SK-N-MC (cell line): Measurements from ENCODE around the gene LRIG1.

Experiments used
- DNase-seq: peaks from one replicate; pipeline ENCODE4 v3.0.0-alpha.2; 2011; ENCODE audit warnings: low read depth, low spot score
- H3K27ac ChIP-seq: fragments of 200-600 bp; sonication (generic); 2 replicates; pipeline ENCODE4 v1.5.1; 2016; ENCODE audit warnings: mixed run types
- H3K36me3 ChIP-seq: fragments of 200-600 bp; sonication (generic); 2 replicates; pipeline ENCODE4 v1.6.1; 2017; ENCODE audit warnings: antibody characterized with exemption, low read length, mixed read lengths; ENCODE audit not compliant: insufficient read depth
- H3K4me3 ChIP-seq: fragments of 200-600 bp; sonication (generic); 2 replicates; pipeline ENCODE4 v1.5.1; 2016
- H3K9ac ChIP-seq: fragments of 200-600 bp; sonication (generic); 2 replicates; pipeline ENCODE4 v1.8.0; 2017; ENCODE audit warnings: mixed run types, mixed read lengths; ENCODE audit not compliant: insufficient read length
- H3K9me3 ChIP-seq: fragments of 200-600 bp; sonication (generic); 2 replicates; pipeline ENCODE4 v1.6.1; 2017; ENCODE audit warnings: low read depth, mild to moderate bottlenecking, antibody characterized with exemption, low read length, moderate library complexity, mixed read lengths
- EZH2 ChIP-seq: fragments of 200-600 bp; sonication (generic); IDR thresholded peaks from one replicate; pipeline ENCODE4 v1.6.1; 2017; ENCODE audit warnings: antibody characterized with exemption
- FOXP2 ChIP-seq: optimal IDR thresholded peaks from 2 replicates; pipeline ENCODE3; 2011; ENCODE audit warnings: mild to moderate bottlenecking, moderate library complexity; ENCODE audit not compliant: insufficient read depth; ENCODE audit errors: extremely low read length, control extremely low read depth
- POLR2AphosphoS5 ChIP-seq: IDR thresholded peaks from 2 replicates; pipeline ENCODE4 v1.6.1; 2012; ENCODE audit warnings: mild to moderate bottlenecking, low read depth, low read length, borderline replicate concordance

The LRIG1 gene

DNA sequence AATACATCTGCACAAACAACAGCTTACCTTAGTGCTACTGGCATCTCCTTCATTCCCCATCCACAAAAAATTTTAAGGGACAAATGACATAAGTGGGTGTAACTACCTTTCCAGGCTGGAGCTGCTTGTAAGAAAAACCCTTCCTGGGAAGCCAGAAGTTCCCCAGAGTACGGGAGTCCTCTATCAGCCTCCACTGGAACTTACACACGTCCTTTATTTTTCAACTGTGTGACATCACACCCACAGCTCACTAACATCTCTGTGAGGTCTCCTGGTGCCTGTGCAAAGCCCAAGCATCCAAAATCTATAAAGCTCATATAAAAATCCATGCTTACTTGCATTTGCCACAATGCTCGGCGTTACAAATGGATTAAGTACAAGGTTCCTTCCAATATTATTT, 27.6 kb downstream of the LRIG1 start:
- no peak for DNase-seq
- Histone ChIP-seq H3K36me3 (no peaks in the 10 kb centered on the region), H3K9ac (no peak overlapping the region), H3K4me3 (no peak overlapping the region), H3K27ac (no peak overlapping the region; the same call in 1 of the 2 replicates), H3K9me3 (no peaks in the 10 kb centered on the region)
- no peak for TF ChIP-seq FOXP2
- no peak for TF ChIP-seq POLR2AphosphoS5
- TF ChIP-seq EZH2, result no peak

DNA sequence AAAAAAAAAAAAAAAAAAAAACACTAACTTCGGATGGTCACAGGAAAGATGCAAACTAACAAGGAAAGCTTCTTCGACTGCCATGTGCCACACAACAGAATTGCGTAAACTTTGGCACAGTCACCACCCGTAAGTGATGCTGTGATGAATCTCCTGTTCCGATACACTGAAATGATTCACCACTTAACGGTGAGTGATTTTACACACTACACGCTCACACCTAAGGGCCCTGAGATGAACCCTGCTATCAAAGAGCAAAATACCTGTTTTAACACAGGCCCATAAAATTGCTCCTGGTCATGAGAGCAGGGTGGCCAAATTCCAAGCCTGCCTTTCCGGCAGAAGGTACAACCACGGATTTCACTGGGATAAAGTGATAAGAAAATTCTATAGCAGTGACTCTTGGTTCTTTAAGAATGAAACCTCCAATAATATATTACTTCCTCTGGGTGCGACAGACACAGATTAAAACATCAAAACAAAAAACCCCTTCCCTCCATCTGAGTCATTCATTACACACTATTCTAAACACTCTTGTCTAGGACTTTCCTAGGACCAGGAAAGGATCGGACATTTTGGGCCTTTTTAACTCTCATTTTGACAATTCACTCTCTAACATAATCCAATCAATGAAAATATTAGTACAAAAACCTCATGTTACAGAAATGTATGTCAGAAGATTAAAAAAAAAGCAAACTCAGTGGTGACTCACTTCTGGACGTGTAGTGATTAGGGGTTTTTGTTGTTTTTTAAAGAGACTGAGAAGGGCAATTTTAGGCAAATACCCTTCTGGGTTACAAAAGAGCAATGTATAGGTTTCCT, 28.3 kb downstream of the LRIG1 start:
- Histone ChIP-seq H3K36me3 (no peaks in the 10 kb centered on the region), H3K4me3 (no peak overlapping the region), H3K27ac (no peak overlapping the region), H3K9me3 (no peaks in the 10 kb centered on the region), H3K9ac (no peak overlapping the region)
- TF ChIP-seq POLR2AphosphoS5 (no peak), FOXP2 (no peak), EZH2 (no peak)
- no peak for DNase-seq

DNA sequence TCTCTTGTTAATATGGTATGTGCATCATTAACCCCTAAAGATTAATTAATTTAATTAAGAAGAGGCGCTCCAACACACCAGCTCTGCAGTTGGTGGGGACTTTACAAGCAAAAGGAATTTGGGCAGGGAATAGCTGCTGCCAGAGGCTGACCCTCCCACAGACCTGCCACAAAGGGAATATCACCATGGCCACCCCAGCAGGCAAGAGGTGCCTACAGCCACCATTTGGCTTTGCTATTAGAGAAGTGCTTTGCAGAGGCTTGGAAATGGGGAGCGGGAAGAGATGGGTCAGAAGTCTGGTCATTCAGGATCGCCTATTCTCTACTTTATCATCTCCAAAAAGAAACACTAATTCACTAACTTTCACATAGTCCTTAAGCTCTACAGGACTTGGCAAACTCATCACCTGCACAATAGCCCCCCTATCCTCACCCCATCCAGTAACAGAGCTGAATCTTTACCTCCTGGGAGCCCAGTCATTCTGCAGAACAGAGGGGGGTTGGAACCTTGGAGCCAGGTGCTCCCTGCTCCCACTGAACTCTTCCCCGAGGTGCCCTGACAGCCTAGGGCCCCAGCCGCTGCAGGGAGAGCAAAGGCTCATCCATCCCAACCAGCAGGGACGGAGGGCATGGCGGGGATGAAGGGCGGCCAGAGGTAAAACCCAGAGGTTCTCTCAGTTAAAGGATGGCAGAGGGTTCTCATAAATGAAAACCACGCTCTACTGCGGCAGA, 29.7 kb downstream of the LRIG1 start:
- TF ChIP-seq EZH2, result no peak
- no peak for TF ChIP-seq FOXP2
- no peak for TF ChIP-seq POLR2AphosphoS5
- no peaks in the 10 kb centered on the region for H3K9me3 ChIP-seq
- no peak for DNase-seq
- H3K4me3 ChIP-seq, result no peak overlapping the region
- no peaks in the 10 kb centered on the region for H3K36me3 ChIP-seq
- H3K9ac ChIP-seq, result no peak overlapping the region
- H3K27ac ChIP-seq, result no peak overlapping the region

DNA sequence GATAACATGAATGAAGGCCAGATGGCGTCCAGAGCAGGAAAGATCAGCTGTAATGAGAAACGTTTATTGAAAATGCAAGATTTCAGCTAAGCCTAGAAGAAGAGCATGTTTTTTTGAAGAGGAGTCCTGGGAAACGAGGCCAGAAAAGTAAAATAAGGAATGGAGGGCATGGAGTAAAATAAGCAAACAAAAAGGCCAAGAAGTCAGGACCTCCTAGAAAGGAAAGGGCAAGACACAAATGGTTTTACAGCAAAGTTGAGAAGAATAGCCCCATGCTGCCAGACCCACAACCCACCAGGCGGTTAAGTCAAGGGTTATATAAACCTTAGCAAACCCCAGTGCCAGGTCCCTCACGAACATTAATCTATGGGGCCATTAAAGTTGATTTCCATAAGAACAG, 30.5 kb downstream of the LRIG1 start:
- Histone ChIP-seq H3K9ac (no peak overlapping the region), H3K27ac (no peak overlapping the region), H3K4me3 (no peak overlapping the region), H3K36me3 (no peaks in the 10 kb centered on the region), H3K9me3 (no peaks in the 10 kb centered on the region)
- TF ChIP-seq FOXP2, result no peak
- no peak for TF ChIP-seq EZH2
- no peak for TF ChIP-seq POLR2AphosphoS5
- no peak for DNase-seq

DNA sequence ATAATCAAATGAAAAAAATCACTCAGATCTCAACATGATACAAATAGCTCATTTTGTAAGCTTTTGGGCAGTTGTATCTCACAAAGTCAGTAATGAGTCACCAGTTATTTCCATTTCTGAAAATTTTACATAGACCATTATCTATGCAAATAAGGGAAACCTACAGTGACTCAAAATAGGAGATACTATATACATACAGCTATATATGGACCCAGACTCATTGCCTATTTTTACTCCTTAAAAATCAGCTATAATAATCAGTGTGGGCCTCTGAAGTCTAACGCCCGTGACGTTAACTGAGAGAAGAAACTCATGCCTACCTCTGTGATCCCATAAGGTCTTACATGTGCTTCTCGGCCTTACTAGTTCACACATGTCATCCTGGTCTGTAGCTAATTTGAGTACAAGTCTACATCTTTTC, 31.6 kb downstream of the LRIG1 start:
- no peak for DNase-seq
- no peak overlapping the region for H3K4me3 ChIP-seq

DNA sequence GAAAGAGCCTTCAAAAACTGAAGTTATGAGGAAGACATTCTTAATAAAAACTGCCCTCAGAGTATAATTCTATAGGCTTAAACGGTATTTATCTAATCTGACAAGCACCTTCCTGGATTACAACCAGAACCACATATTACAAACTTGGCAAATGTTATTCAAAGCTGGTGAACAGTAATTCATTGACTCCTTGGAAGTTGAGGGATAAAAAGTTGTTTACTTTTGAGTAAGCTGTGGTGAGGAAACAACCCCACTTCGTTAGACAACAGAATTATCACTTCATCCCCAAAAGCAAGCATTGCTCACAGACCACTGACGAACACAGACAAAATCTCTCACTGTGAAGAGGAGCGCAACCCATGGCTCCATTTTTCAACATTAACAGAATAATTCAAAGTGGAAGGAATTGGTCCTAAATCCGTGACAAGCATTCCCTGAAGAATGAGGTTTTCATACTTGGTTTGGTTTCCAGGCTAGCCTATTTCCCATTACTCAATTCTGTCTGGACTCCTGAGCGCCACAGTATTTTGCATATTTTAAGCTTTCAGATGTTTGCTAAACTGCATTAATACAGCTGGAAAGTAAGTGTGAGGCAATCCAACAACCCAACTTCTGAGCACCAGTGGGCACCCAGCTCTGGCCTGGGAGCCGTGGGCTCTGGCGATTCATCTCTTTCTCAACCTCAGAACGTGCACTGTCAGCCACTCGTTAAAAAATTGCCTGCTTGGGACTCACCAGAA, 32.7 kb downstream of the LRIG1 start:
- no peak overlapping the region for H3K4me3 ChIP-seq
- no peaks in the 10 kb centered on the region for H3K36me3 ChIP-seq
- H3K27ac ChIP-seq, result no peak overlapping the region
- DNase-seq, result no peak
- H3K9me3 ChIP-seq, result no peaks in the 10 kb centered on the region
- no peak for TF ChIP-seq FOXP2
- TF ChIP-seq POLR2AphosphoS5, result no peak
- no peak for TF ChIP-seq EZH2
- H3K9ac ChIP-seq, result no peak overlapping the region

More for the DNA sequence above, 31.6 kb downstream of the LRIG1 start:
- Histone ChIP-seq H3K36me3 (no peaks in the 10 kb centered on the region), H3K27ac (no peak overlapping the region), H3K9ac (no peak overlapping the region), H3K9me3 (no peaks in the 10 kb centered on the region)
- TF ChIP-seq EZH2 (no peak), POLR2AphosphoS5 (no peak), FOXP2 (no peak)

DNA sequence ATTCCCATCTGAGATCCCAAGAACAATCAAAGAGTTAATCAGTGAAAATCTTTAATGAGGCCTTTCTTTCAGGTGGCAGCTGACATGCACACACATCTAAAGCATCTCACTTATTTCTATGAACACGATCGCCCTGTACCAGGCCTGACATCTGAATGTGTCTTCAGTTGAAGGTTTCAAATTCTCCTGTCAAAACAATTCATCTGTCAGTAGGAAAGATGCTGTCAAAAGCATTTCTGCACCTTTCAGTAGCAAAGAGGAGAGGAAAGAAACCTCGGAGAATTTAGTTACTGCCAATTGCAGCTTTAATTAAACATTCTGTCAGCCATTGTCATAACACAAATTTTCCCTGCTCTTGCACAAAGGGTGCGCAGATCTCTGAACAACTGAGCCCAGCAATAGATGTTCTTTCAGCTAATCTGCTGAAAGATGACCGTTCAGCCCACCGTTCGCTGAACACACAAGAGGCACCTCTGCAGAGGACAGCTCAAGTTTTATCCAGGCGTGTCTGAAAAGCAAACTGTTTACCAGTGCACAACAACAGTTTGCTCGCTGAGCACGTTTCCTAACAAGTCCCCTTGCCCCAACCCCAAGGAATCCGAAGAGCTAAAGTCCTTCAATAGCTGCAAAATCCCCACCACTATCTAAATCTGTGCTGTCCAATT, 34.1 kb downstream of the LRIG1 start:
- no peak for DNase-seq
- no peak for TF ChIP-seq FOXP2
- TF ChIP-seq POLR2AphosphoS5, result no peak
- H3K4me3 ChIP-seq, result no peak overlapping the region
- H3K36me3 ChIP-seq, result no peaks in the 10 kb centered on the region
- no peaks in the 10 kb centered on the region for H3K9me3 ChIP-seq
- no peak overlapping the region for H3K27ac ChIP-seq
- no peak overlapping the region for H3K9ac ChIP-seq
